ENCODE results near the gene USP53. TPM values are rescaled to one million over a fixed set of nuclear protein-coding genes. Genes with fewer than 3 reads are reported as not detected.
"Not testable (repeated sequence)": the region's sequence is repeated elsewhere in the genome, so short reads cannot be mapped to it uniquely, and the experiment has no call there.

The USP53 gene
- polyA plus RNA-seq, 2 of the 4 experiments (the other 2 are of a cell fraction): 10.2 to 50.7 TPM

DNA sequence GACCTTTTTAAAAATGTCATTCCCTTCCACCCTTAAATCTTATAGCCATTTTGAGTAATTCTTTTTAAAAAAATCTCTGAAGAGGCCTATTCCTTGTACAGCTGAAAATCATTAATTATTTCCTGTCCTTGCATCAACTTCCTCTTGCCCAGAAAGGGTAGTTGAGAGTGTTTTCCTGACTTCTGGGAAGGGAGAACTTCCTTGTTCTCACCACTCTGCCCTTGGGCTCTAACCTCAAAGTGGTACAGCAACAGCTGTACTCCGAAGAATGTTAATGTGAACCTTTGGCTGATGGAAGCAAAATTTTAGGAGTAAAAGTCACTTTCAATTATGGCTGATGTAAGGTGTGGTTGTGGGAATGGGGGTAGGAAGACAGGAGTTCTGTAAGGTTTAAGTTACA lies 124.5 kb downstream of the USP53 start:
- WGBS (ENCODE audit: missing lambda C conversion rate): 67% methylated on average over 1 of the region's 1 CpG
- FAIRE-seq (no peak), DNase-seq (ENCODE audit: low read depth in 1 of 2, low spot score in 1 of 2) (no peak), ATAC-seq (no peak)
- no peak overlapping the region for H3K4me3 ChIP-seq
- no peak overlapping the region for H3K27ac ChIP-seq
- no peak overlapping the region for H3K4me2 ChIP-seq
- no peak for TF ChIP-seq KDM1A (IDR thresholded peaks at IDR 0.05; ENCODE audit: low read depth)
- TF ChIP-seq RNF2 (IDR thresholded peaks at IDR 0.05; ENCODE audit: borderline replicate concordance, low read depth): no peak
- no peak for TF ChIP-seq ZSCAN20 (CRISPR knock-in tag; IDR thresholded peaks at IDR 0.05)
- TF ChIP-seq NR3C1 (IDR thresholded peaks at IDR 0.05): no peak
- TF ChIP-seq, protein P1, sequence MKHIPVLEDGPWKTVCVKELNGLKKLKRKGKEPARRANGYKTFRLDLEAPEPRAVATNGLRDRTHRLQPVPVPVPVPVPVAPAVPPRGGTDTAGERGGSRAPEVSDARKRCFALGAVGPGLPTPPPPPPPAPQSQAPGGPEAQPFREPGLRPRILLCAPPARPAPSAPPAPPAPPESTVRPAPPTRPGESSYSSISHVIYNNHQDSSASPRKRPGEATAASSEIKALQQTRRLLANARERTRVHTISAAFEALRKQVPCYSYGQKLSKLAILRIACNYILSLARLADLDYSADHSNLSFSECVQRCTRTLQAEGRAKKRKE (CRISPR knock-in tag; IDR thresholded peaks at IDR 0.05; ENCODE audit: low read depth): no peak
- TF ChIP-seq, protein P2, sequence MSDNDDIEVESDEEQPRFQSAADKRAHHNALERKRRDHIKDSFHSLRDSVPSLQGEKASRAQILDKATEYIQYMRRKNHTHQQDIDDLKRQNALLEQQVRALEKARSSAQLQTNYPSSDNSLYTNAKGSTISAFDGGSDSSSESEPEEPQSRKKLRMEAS (IDR thresholded peaks at IDR 0.05): no peak
- no peak for TF ChIP-seq RFX5 (IDR thresholded peaks at IDR 0.05)
- TF ChIP-seq, protein P3, sequence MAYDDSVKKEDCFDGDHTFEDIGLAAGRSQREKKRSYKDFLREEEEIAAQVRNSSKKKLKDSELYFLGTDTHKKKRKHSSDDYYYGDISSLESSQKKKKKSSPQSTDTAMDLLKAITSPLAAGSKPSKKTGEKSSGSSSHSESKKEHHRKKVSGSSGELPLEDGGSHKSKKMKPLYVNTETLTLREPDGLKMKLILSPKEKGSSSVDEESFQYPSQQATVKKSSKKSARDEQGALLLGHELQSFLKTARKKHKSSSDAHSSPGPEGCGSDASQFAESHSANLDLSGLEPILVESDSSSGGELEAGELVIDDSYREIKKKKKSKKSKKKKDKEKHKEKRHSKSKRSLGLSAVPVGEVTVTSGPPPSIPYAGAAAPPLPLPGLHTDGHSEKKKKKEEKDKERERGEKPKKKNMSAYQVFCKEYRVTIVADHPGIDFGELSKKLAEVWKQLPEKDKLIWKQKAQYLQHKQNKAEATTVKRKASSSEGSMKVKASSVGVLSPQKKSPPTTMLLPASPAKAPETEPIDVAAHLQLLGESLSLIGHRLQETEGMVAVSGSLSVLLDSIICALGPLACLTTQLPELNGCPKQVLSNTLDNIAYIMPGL (CRISPR knock-in tag; IDR thresholded peaks at IDR 0.05; ENCODE audit: borderline replicate concordance): no peak
- no peak for TF ChIP-seq HOXB13 (CRISPR knock-in tag; IDR thresholded peaks at IDR 0.05; ENCODE audit: low read depth)
- TF ChIP-seq PHF8 (IDR thresholded peaks at IDR 0.05; ENCODE audit: borderline replicate concordance, low read depth): no peak
- no peak for TF ChIP-seq JUNB (IDR thresholded peaks at IDR 0.05)
- TF ChIP-seq ZNF302 (CRISPR knock-in tag; IDR thresholded peaks at IDR 0.05): no peak
- TF ChIP-seq GATA3 (IDR thresholded peaks at IDR 0.05; ENCODE audit: borderline replicate concordance): no peak
- TF ChIP-seq EHF (CRISPR knock-in tag; IDR thresholded peaks at IDR 0.05): no peak
- TF ChIP-seq, protein P4, sequence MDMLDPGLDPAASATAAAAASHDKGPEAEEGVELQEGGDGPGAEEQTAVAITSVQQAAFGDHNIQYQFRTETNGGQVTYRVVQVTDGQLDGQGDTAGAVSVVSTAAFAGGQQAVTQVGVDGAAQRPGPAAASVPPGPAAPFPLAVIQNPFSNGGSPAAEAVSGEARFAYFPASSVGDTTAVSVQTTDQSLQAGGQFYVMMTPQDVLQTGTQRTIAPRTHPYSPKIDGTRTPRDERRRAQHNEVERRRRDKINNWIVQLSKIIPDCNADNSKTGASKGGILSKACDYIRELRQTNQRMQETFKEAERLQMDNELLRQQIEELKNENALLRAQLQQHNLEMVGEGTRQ (IDR thresholded peaks at IDR 0.05): no peak
- no peak for TF ChIP-seq ZFP36 (IDR thresholded peaks at IDR 0.05; ENCODE audit: borderline replicate concordance, partially characterized antibody)
- TF ChIP-seq, protein P5, sequence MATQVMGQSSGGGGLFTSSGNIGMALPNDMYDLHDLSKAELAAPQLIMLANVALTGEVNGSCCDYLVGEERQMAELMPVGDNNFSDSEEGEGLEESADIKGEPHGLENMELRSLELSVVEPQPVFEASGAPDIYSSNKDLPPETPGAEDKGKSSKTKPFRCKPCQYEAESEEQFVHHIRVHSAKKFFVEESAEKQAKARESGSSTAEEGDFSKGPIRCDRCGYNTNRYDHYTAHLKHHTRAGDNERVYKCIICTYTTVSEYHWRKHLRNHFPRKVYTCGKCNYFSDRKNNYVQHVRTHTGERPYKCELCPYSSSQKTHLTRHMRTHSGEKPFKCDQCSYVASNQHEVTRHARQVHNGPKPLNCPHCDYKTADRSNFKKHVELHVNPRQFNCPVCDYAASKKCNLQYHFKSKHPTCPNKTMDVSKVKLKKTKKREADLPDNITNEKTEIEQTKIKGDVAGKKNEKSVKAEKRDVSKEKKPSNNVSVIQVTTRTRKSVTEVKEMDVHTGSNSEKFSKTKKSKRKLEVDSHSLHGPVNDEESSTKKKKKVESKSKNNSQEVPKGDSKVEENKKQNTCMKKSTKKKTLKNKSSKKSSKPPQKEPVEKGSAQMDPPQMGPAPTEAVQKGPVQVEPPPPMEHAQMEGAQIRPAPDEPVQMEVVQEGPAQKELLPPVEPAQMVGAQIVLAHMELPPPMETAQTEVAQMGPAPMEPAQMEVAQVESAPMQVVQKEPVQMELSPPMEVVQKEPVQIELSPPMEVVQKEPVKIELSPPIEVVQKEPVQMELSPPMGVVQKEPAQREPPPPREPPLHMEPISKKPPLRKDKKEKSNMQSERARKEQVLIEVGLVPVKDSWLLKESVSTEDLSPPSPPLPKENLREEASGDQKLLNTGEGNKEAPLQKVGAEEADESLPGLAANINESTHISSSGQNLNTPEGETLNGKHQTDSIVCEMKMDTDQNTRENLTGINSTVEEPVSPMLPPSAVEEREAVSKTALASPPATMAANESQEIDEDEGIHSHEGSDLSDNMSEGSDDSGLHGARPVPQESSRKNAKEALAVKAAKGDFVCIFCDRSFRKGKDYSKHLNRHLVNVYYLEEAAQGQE (IDR thresholded peaks at IDR 0.05): no peak
- TF ChIP-seq EP300 (IDR thresholded peaks at IDR 0.05): no peak
- no peak for TF ChIP-seq TFCP2L1 (CRISPR knock-in tag; IDR thresholded peaks at IDR 0.05)
- TF ChIP-seq CBX2 (IDR thresholded peaks at IDR 0.05; ENCODE audit: borderline replicate concordance, low read depth): no peak
- no peaks in the 10 kb centered on the region for H3K9me3 ChIP-seq
- H3K4me1 ChIP-seq: no peaks in the 10 kb centered on the region
- CTCF ChIA-PET: no interaction called here
- POLR2A ChIA-PET: no interaction called here

DNA sequence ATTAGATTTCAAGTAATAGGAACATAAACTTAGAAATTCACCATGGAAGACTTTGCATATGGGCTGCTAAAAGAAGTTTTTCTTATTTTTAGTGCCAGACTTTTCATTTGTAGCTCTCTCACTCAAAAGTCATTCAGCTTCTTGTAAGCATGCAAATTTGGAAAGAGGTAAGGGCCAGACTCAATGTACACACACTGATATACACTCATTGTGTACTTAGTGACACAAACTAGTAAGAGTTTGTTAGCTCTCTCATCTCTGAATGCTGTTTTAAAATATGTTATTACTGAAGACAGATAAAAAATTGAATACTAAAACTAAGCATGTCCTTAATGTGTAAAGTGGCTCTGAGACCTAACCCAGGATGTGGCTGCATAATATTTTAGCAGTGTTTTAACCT lies 127.4 kb downstream of the USP53 start:
- CTCF ChIA-PET; FAIRE-seq; DNase-seq (ENCODE audit: low read depth in 1 of 2, low spot score in 1 of 2): not testable (repeated sequence)

More for the DNA sequence above, 127.4 kb downstream of the USP53 start:
- H3K4me1 ChIP-seq, H3K4me3 ChIP-seq, ATAC-seq, POLR2A ChIA-PET, H3K9me3 ChIP-seq, H3K27ac ChIP-seq, H3K4me2 ChIP-seq: not testable (repeated sequence)

Data from A549 (cell line).